HepG2 (cell line): ENCODE measurements around the gene ATP11A. TPM values are rescaled to one million over a fixed set of nuclear protein-coding genes. Genes with fewer than 3 reads are reported as not detected.

Source experiments
- CREB1 ChIP-seq, 2 experiments: fragments of 450-650 bp in 1 of 2; IDR thresholded peaks; 2 replicates each; pipeline ENCODE4 v1.6.1; 2016 to 2017; ENCODE audit warnings: control low read depth in 1 of 2, mild to moderate bottlenecking in 1 of 2, missing compliant biosample characterization in 1 of 2, missing genetic modification characterization in 1 of 2
- GMEB1 ChIP-seq: sonication (generic); formaldehyde crosslinking; IDR thresholded peaks from 2 replicates; pipeline ENCODE4 v1.5.1; 2020; ENCODE audit warnings: missing genetic modification reagents, mild to moderate bottlenecking, borderline replicate concordance
- KDM2A ChIP-seq: sonication (generic); formaldehyde crosslinking; IDR thresholded peaks from 2 replicates; pipeline ENCODE4 v1.4.0; 2020; ENCODE audit warnings: low read depth, missing genetic modification reagents, borderline replicate concordance
- KMT2A ChIP-seq: sonication (generic); formaldehyde crosslinking; IDR thresholded peaks from 2 replicates; pipeline ENCODE4 v1.4.0; 2020; ENCODE audit warnings: missing genetic modification reagents
- LCORL ChIP-seq, 2 experiments: fragments of 450-650 bp in 1 of 2; sonication (generic) in 1 of 2; formaldehyde crosslinking in 1 of 2; IDR thresholded peaks; 2 replicates each; pipeline versions ENCODE4 v1.5.0 to v1.6.1; 2017 to 2020; ENCODE audit warnings: antibody characterized with exemption in 1 of 2, missing genetic modification reagents in 1 of 2
- MAFK ChIP-seq, 2 experiments: IDR thresholded peaks in 1 of 2; conservative IDR thresholded peaks in 1 of 2; 2 replicates each; pipeline ENCODE4 v1.6.1; 2011; ENCODE audit warnings: improper control_type of control experiment in 2 of 2, low read length in 2 of 2
- MAX ChIP-seq: IDR thresholded peaks from 2 replicates; pipeline ENCODE4 v1.6.1; 2012; ENCODE audit warnings: inconsistent platforms
- MZF1 ChIP-seq: sonication (generic); formaldehyde crosslinking; IDR thresholded peaks from 2 replicates; pipeline ENCODE4 v1.8.1; 2023; ENCODE audit warnings: mild to moderate bottlenecking, missing genetic modification reagents, borderline replicate concordance
- PHF21A ChIP-seq: sonication (generic); formaldehyde crosslinking; IDR thresholded peaks from 2 replicates; pipeline ENCODE4 v1.5.0; 2020; ENCODE audit warnings: mild to moderate bottlenecking, missing genetic modification reagents
- POLR2A ChIP-seq, 2 experiments: IDR thresholded peaks; 2 replicates each; pipeline ENCODE4 v1.6.1; 2011; ENCODE audit warnings: low read depth in 2 of 2, low read length in 2 of 2, mild to moderate bottlenecking in 1 of 2, moderate library complexity in 1 of 2; ENCODE audit not compliant: insufficient read depth in 1 of 2
- SIX4 ChIP-seq: sonication (generic); formaldehyde crosslinking; IDR thresholded peaks from 2 replicates; pipeline ENCODE4 v1.4.0; 2020; ENCODE audit warnings: missing genetic modification reagents
- SP5 ChIP-seq: IDR thresholded peaks from 2 replicates; pipeline ENCODE4 v1.6.1; 2016; ENCODE audit warnings: low read depth, borderline replicate concordance
- ZMYM4 ChIP-seq: sonication (generic); formaldehyde crosslinking; IDR thresholded peaks from 2 replicates; pipeline ENCODE4 v1.8.1; 2023; ENCODE audit warnings: mild to moderate bottlenecking, missing genetic modification reagents
- ZNF121 ChIP-seq: sonication (generic); formaldehyde crosslinking; IDR thresholded peaks from 2 replicates; pipeline ENCODE4 v1.5.0; 2020; ENCODE audit warnings: mild to moderate bottlenecking, missing genetic modification reagents
- ZNF350 ChIP-seq: sonication (generic); formaldehyde crosslinking; IDR thresholded peaks from 2 replicates; pipeline ENCODE4 v1.4.0; 2020; ENCODE audit warnings: mild to moderate bottlenecking, low read depth, missing genetic modification reagents, borderline replicate concordance
- ZNF598 ChIP-seq: sonication (generic); formaldehyde crosslinking; IDR thresholded peaks from 2 replicates; pipeline ENCODE4 v1.5.1; 2020; ENCODE audit warnings: mild to moderate bottlenecking, missing genetic modification reagents, borderline replicate concordance
- ZNF747 ChIP-seq: sonication (generic); formaldehyde crosslinking; IDR thresholded peaks from 2 replicates; pipeline ENCODE4 v1.8.1; 2023; ENCODE audit warnings: missing genetic modification reagents, mild to moderate bottlenecking, borderline replicate concordance
- polyA plus RNA-seq, 8 experiments: library from polyadenylated mRNA; depleted of rRNA in 3 of 8; stranded (reverse) in 7 of 8; unstranded in 1 of 8; fragments of >200 nt; fragmentation: Illumina TruSeq in 4 of 8; extraction: Trizol in 4 of 8; gene quantifications; 2 replicates each; pipeline versions ENCODE4 v1.2.1 to v1.2.3, GENCODE V29; 2011 to 2016; ENCODE audit warnings: low read depth in 4 of 8, missing spikeins in 1 of 8, mixed read lengths in 1 of 8; ENCODE audit not compliant: insufficient read depth in 1 of 8
- total RNA-seq, 5 experiments: library from RNA; depleted of rRNA; stranded (reverse); fragments of >200 nt; fragmentation: Illumina TruSeq; extraction: Trizol; gene quantifications; 2 replicates each; pipeline ENCODE4 v1.2.3, GENCODE V29; 2016; ENCODE audit warnings: low read depth in 1 of 5
- TF ChIP-seq, protein P1 (sequence below): sonication (generic); formaldehyde crosslinking; IDR thresholded peaks from 2 replicates; pipeline ENCODE4 v1.9.0; 2022; ENCODE audit warnings: missing genetic modification reagents, mild to moderate bottlenecking, borderline replicate concordance
- TF ChIP-seq, protein P2 (sequence below): IDR thresholded peaks from 2 replicates; pipeline ENCODE4 v1.6.1; 2016; ENCODE audit warnings: low read depth, borderline replicate concordance
- TF ChIP-seq, protein P3 (sequence below): IDR thresholded peaks from 2 replicates; pipeline ENCODE4 v1.6.1; 2018; ENCODE audit warnings: missing genetic modification reagents, mild to moderate bottlenecking, missing compliant biosample characterization
- TF ChIP-seq, protein P4 (sequence below): sonication (generic); formaldehyde crosslinking; IDR thresholded peaks from 2 replicates; pipeline ENCODE4 v1.4.0; 2020; ENCODE audit warnings: missing genetic modification reagents

The ATP11A gene
- total and polyA plus RNA-seq, 2 of the 13 experiments (the other 11 are each of a cell fraction or from before 2014, with no cell fraction given): 18.4 to 20.1 TPM

DNA sequence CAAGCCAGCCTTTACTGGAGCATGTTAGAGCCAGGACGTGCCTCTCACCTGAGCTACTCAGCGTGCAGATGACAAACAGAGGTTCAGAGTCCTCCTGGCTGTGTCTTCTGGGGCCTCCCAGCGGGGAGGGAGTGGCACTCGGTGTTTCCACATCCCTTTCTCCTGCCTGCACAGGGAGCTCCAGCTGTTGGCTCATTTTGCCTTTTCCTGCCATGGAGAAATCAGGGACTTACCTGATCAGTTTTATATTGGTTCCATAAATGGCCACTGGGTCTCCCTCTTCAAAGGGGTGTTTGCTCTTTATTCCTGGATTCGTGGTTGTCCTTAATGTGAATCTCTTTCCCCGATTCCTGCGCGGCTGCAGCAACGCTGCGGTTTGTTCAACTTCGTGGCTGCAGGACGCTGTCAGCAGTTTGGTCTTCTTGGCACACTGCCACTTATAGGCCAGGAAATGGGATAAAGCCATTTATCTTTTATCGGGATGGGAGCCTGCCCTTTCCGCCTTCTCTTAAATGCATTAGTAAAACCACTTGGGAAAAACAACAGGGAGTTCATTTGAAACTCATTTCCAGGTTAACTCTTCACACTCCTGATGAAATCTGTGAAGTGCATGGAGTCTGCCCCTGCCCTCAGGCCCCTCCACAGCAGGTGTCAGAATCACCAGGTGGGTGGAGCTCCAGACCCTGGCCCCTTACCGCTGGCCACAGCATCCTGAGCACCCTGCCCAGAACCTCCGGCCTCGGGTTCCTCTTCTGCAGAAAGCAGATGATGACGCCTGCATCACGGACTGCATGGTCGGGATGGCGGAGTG, 239.3 kb downstream of the ATP11A start (continued):
- TF ChIP-seq MAFK (conservative IDR thresholded peaks at IDR 0.05 in 1 of 2, IDR thresholded peaks at IDR 0.05 in 1 of 2; ENCODE audit: low read length in 2 of 2) (no peak), ZNF747 (CRISPR knock-in tag) (no peak), SP5 (CRISPR knock-in tag) (peak; percentile 70), POLR2A (IDR thresholded peaks at IDR 0.05; ENCODE audit: insufficient read depth in 1 of 2, low read depth in 2 of 2, low read length in 2 of 2) (no peak), PHF21A (CRISPR knock-in tag) (no peak; the same call in 1 of the 2 replicates), CREB1 (IDR thresholded peaks at IDR 0.05) (no peak), CREB1 (CRISPR knock-in tag; IDR thresholded peaks at IDR 0.05) (no peak), MZF1 (CRISPR knock-in tag) (no peak), SIX4 (no peak), ZNF121 (CRISPR knock-in tag) (no peak), ZNF350 (CRISPR knock-in tag) (peak; percentile 67; the same call in 1 of the 2 replicates), KDM2A (CRISPR knock-in tag) (peak; percentile 50; the same call in 1 of the 2 replicates), ZMYM4 (CRISPR knock-in tag) (0 out of 2 replicates have a peak, but pooled peaks have one; percentile 19), GMEB1 (peak; percentile 36; the same call in 1 of the 2 replicates), LCORL (IDR thresholded peaks at IDR 0.05) (no peak), LCORL (CRISPR knock-in tag; IDR thresholded peaks at IDR 0.05) (no peak), ZNF598 (CRISPR knock-in tag) (0 out of 2 replicates have a peak, but pooled peaks have one; percentile 10), KMT2A (CRISPR knock-in tag) (0 out of 2 replicates have a peak, but pooled peaks have one; percentile 55), MAX (peak; percentile 34; the same call in 1 of the 2 replicates)
- TF ChIP-seq, protein P1, sequence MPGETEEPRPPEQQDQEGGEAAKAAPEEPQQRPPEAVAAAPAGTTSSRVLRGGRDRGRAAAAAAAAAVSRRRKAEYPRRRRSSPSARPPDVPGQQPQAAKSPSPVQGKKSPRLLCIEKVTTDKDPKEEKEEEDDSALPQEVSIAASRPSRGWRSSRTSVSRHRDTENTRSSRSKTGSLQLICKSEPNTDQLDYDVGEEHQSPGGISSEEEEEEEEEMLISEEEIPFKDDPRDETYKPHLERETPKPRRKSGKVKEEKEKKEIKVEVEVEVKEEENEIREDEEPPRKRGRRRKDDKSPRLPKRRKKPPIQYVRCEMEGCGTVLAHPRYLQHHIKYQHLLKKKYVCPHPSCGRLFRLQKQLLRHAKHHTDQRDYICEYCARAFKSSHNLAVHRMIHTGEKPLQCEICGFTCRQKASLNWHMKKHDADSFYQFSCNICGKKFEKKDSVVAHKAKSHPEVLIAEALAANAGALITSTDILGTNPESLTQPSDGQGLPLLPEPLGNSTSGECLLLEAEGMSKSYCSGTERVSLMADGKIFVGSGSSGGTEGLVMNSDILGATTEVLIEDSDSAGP (CRISPR knock-in tag): peak; percentile 58; the same call in 1 of the 2 replicates
- TF ChIP-seq, protein P2, sequence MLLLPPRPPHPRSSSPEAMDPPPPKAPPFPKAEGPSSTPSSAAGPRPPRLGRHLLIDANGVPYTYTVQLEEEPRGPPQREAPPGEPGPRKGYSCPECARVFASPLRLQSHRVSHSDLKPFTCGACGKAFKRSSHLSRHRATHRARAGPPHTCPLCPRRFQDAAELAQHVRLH (CRISPR knock-in tag): peak; percentile 64; the same call in 1 of the 2 replicates
- TF ChIP-seq, protein P3, sequence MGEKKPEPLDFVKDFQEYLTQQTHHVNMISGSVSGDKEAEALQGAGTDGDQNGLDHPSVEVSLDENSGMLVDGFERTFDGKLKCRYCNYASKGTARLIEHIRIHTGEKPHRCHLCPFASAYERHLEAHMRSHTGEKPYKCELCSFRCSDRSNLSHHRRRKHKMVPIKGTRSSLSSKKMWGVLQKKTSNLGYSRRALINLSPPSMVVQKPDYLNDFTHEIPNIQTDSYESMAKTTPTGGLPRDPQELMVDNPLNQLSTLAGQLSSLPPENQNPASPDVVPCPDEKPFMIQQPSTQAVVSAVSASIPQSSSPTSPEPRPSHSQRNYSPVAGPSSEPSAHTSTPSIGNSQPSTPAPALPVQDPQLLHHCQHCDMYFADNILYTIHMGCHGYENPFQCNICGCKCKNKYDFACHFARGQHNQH (CRISPR knock-in tag): 0 out of 2 replicates have a peak, but pooled peaks have one; percentile 51
- TF ChIP-seq, protein P4, sequence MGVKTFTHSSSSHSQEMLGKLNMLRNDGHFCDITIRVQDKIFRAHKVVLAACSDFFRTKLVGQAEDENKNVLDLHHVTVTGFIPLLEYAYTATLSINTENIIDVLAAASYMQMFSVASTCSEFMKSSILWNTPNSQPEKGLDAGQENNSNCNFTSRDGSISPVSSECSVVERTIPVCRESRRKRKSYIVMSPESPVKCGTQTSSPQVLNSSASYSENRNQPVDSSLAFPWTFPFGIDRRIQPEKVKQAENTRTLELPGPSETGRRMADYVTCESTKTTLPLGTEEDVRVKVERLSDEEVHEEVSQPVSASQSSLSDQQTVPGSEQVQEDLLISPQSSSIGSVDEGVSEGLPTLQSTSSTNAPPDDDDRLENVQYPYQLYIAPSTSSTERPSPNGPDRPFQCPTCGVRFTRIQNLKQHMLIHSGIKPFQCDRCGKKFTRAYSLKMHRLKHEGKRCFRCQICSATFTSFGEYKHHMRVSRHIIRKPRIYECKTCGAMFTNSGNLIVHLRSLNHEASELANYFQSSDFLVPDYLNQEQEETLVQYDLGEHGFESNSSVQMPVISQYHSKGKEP: no peak
